ENCODE results near the gene SF3A2. TPM values are rescaled to one million over a fixed set of nuclear protein-coding genes. Genes with fewer than 3 reads are reported as not detected.

SF3A2 gene
- total RNA-seq, 2 experiments from 2014 or later, result 124 to 206 TPM

DNA sequence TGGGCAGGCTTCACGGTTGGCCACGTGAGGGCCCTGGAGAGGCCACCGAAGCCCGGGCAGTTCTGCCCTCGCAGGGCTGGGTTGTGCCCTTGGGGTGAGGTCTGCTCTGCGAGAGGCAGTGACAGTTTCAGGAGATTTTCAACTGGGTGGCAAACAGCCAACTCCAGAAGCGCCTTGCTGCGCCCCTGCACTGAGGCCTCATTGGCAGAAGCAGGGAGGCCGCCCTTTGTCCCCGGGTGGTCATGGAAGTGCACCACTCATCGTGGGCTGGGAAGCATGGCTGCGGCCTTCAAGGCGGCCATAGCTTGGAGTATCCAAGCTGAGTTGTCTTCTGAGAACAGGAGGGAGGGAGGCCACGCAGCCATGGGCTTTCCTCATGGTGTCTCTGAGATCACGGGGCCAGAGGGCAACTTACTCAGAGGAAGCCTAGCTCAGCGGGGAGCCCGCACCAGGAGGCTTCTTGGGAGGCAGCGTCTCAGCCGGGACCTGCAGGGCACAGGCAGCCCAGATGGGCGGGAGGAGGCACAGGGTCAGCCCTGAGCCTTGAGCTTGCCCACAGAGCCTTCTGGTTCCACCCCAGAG is 15.3 kb upstream of the SF3A2 start:
- no peaks in the 10 kb centered on the region for H3K9me3 ChIP-seq (ENCODE audit: low read length)
- no peaks in the 10 kb centered on the region for H4K20me1 ChIP-seq (ENCODE audit: insufficient read depth, low read length)
- CTCF ChIA-PET (ENCODE audit: unreplicated experiment), result no interaction called here
- no peak overlapping the region for H3K4me3 ChIP-seq (ENCODE audit: low read depth, low read length, poor library complexity, severe bottlenecking)
- H3K4me1 ChIP-seq (ENCODE audit: insufficient read depth, low read length, poor library complexity, severe bottlenecking), result peaks cover 36% of the 10 kb centered on the region
- POLR2A ChIA-PET, result no interaction called here
- peaks cover 68% of the 10 kb centered on the region for H3K36me3 ChIP-seq (ENCODE audit: insufficient read depth, low read length)
- H3K4me2 ChIP-seq (ENCODE audit: low read length), result no peak overlapping the region
- no peak for TF ChIP-seq EZH2phosphoT487 (IDR thresholded peaks at IDR 0.05; ENCODE audit: borderline replicate concordance, low read depth, low read length)
- DNase-seq (ENCODE audit: low spot score), result no peak
- no peaks in the 10 kb centered on the region for H3K9me2 ChIP-seq (ENCODE audit: insufficient read depth, low read length)
- no peak overlapping the region for H2AFZ ChIP-seq (ENCODE audit: low read length)
- intact Hi-C loops (cut with micrococcal nuclease; ENCODE audit: unreplicated experiment), result no loop called here
- no TSS peak for BruUV-seq (replicated peaks)
- no peaks in the 10 kb centered on the region for H3K79me2 ChIP-seq (ENCODE audit: insufficient read depth, low read depth, low read length)
- H3K27ac ChIP-seq (ENCODE audit: low read depth, low read length, poor library complexity, severe bottlenecking), result no peak overlapping the region

DNA sequence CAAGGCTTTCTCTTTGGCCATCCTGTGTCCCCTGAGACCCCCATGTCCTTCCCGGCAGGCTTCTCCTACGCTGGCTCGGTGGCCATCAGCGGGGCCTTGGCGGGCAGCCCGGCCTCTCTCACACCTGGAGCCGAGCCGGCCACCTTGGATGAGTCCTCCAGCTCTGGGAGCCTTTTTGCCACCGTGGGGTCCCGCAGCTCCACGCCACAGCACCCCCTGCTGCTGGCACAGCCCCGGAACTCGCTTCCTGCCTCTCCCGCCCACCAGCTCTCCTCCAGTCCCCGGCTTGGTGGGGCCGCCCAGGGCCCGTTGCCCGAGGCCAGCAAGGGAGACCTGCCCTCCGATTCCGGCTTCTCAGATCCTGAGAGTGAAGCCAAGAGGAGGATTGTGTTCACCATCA is 14.7 kb upstream of the SF3A2 start:
- ChIA-PET CTCF (ENCODE audit: unreplicated experiment) (no interaction called here), POLR2A (no interaction called here)
- no peaks in the 10 kb centered on the region for H3K9me3 ChIP-seq (ENCODE audit: low read length)
- no peak for DNase-seq (ENCODE audit: low spot score)
- no peak for TF ChIP-seq EZH2phosphoT487 (IDR thresholded peaks at IDR 0.05; ENCODE audit: borderline replicate concordance, low read depth, low read length)
- TF ChIP-seq, protein P1, sequence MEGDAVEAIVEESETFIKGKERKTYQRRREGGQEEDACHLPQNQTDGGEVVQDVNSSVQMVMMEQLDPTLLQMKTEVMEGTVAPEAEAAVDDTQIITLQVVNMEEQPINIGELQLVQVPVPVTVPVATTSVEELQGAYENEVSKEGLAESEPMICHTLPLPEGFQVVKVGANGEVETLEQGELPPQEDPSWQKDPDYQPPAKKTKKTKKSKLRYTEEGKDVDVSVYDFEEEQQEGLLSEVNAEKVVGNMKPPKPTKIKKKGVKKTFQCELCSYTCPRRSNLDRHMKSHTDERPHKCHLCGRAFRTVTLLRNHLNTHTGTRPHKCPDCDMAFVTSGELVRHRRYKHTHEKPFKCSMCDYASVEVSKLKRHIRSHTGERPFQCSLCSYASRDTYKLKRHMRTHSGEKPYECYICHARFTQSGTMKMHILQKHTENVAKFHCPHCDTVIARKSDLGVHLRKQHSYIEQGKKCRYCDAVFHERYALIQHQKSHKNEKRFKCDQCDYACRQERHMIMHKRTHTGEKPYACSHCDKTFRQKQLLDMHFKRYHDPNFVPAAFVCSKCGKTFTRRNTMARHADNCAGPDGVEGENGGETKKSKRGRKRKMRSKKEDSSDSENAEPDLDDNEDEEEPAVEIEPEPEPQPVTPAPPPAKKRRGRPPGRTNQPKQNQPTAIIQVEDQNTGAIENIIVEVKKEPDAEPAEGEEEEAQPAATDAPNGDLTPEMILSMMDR (conservative IDR thresholded peaks at IDR 0.05; ENCODE audit: low read length), result peak; percentile 57; the same call in 1 of the 2 replicates
- no peaks in the 10 kb centered on the region for H3K9me2 ChIP-seq (ENCODE audit: insufficient read depth, low read length)
- no peak overlapping the region for H3K4me3 ChIP-seq (ENCODE audit: low read depth, low read length, poor library complexity, severe bottlenecking)
- H3K4me2 ChIP-seq (ENCODE audit: low read length), result no peak overlapping the region
- peaks cover 68% of the 10 kb centered on the region for H3K36me3 ChIP-seq (ENCODE audit: insufficient read depth, low read length)
- BruUV-seq (replicated peaks), result no TSS peak
- intact Hi-C loops (cut with micrococcal nuclease; ENCODE audit: unreplicated experiment), result no loop called here
- peaks cover 39% of the 10 kb centered on the region for H3K4me1 ChIP-seq (ENCODE audit: insufficient read depth, low read length, poor library complexity, severe bottlenecking)
- H3K79me2 ChIP-seq (ENCODE audit: insufficient read depth, low read depth, low read length), result no peaks in the 10 kb centered on the region
- no peak overlapping the region for H2AFZ ChIP-seq (ENCODE audit: low read length)
- no peaks in the 10 kb centered on the region for H4K20me1 ChIP-seq (ENCODE audit: insufficient read depth, low read length)
- H3K27ac ChIP-seq (ENCODE audit: low read depth, low read length, poor library complexity, severe bottlenecking), result no peak overlapping the region

DNA sequence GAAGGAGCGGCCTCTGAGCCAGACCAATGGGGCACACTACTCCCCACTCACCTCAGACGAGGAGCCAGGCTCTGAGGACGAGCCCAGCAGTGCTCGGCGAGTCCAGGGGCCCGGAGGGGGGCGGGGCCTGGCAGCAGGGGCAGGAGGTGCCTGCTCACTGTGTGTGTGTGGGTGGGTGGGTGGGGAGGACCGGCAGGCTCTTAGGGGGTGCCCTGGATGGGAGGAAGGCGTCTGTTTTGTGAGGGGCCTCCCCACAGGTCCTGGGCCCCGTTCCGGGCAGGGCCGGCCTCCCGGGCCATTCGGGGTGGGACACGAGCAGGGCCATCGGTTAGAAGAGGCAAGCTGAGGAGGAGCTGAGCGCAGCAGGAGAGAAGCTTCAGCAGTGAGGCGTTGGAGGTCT is 13.2 kb upstream of the SF3A2 start:
- Histone ChIP-seq H3K36me3 (ENCODE audit: insufficient read depth, low read length) (peaks cover 59% of the 10 kb centered on the region), H3K4me2 (ENCODE audit: low read length) (peak overlapping the region; percentile 62), H3K4me1 (ENCODE audit: insufficient read depth, low read length, poor library complexity, severe bottlenecking) (peaks cover 53% of the 10 kb centered on the region), H3K27ac (ENCODE audit: low read depth, low read length, poor library complexity, severe bottlenecking) (peak overlapping the region; percentile 78), H3K79me2 (ENCODE audit: insufficient read depth, low read depth, low read length) (no peaks in the 10 kb centered on the region), H3K9me2 (ENCODE audit: insufficient read depth, low read length) (no peaks in the 10 kb centered on the region), H2AFZ (ENCODE audit: low read length) (no peak overlapping the region), H3K9me3 (ENCODE audit: low read length) (no peaks in the 10 kb centered on the region), H4K20me1 (ENCODE audit: insufficient read depth, low read length) (no peaks in the 10 kb centered on the region), H3K4me3 (ENCODE audit: low read depth, low read length, poor library complexity, severe bottlenecking) (peak overlapping the region; percentile 6)
- CTCF ChIA-PET (ENCODE audit: unreplicated experiment), result no interaction called here
- TF ChIP-seq EZH2phosphoT487 (IDR thresholded peaks at IDR 0.05; ENCODE audit: borderline replicate concordance, low read depth, low read length), result no peak
- TF ChIP-seq, protein P1 (conservative IDR thresholded peaks at IDR 0.05; ENCODE audit: low read length), result no peak
- intact Hi-C loops (cut with micrococcal nuclease; ENCODE audit: unreplicated experiment), result no loop called here
- POLR2A ChIA-PET, result no interaction called here
- DNase-seq (ENCODE audit: low spot score), result no peak
- BruUV-seq (replicated peaks), result no TSS peak

Data from OCI-LY7 (cell line).